Osteoblast (primary cell): ENCODE measurements around the gene TXLNA. TPM values are rescaled to one million over a fixed set of nuclear protein-coding genes. Genes with fewer than 3 reads are reported as not detected.

Experiments
- DNase-seq: peaks from one replicate; pipeline ENCODE4 v3.0.0; 2011; ENCODE audit warnings: low spot score, mixed read lengths; ENCODE audit not compliant: insufficient read length; ENCODE audit errors: missing footprints
- H2AFZ ChIP-seq: 2 replicates; pipeline ENCODE4 v1.6.0; 2011; ENCODE audit warnings: mild to moderate bottlenecking, low read length
- H3K27ac ChIP-seq: 2 replicates; pipeline ENCODE4 v1.5.1; 2011; ENCODE audit warnings: mild to moderate bottlenecking, low read depth, low read length, moderate library complexity
- H3K27me3 ChIP-seq: 2 replicates; pipeline ENCODE4 v1.6.0; 2012; ENCODE audit warnings: mild to moderate bottlenecking, control low read depth, inconsistent platforms, low read length, moderate library complexity; ENCODE audit not compliant: insufficient read depth
- H3K36me3 ChIP-seq: 2 replicates; pipeline ENCODE4 v1.5.1; 2011; ENCODE audit warnings: mild to moderate bottlenecking, low read length, control low read depth, moderate library complexity; ENCODE audit not compliant: insufficient read depth
- H3K4me1 ChIP-seq: 2 replicates; pipeline ENCODE4 v1.5.1; 2011; ENCODE audit warnings: mild to moderate bottlenecking, low read length, control low read depth, moderate library complexity; ENCODE audit not compliant: insufficient read depth
- H3K4me2 ChIP-seq: 2 replicates; pipeline ENCODE4 v1.6.0; 2011; ENCODE audit warnings: mild to moderate bottlenecking, low read length; ENCODE audit not compliant: insufficient read depth
- H3K4me3 ChIP-seq: fragments of 200-600 bp; sonication (generic); 3 replicates; pipeline ENCODE4 v1.5.1; 2012; ENCODE audit warnings: mild to moderate bottlenecking, low read length, inconsistent platforms; ENCODE audit not compliant: insufficient read depth
- H3K79me2 ChIP-seq: 2 replicates; pipeline ENCODE4 v1.6.0; 2012; ENCODE audit warnings: mild to moderate bottlenecking, low read length, control low read depth, inconsistent platforms; ENCODE audit not compliant: insufficient read depth
- H3K9me3 ChIP-seq: 2 replicates; pipeline ENCODE4 v1.5.1; 2011; ENCODE audit warnings: low read depth, low read length, control low read depth
- H4K20me1 ChIP-seq: 2 replicates; pipeline ENCODE4 v1.6.0; 2012; ENCODE audit warnings: mild to moderate bottlenecking, low read length, control low read depth; ENCODE audit not compliant: insufficient read depth
- total RNA-seq: library from RNA; depleted of rRNA; stranded (reverse); fragments of >200 nt; gene quantifications from 2 replicates; pipeline ENCODE4 v1.2.3, GENCODE V29; 2012
- TF ChIP-seq, protein P1 (sequence below): IDR thresholded peaks from 2 replicates; pipeline ENCODE4 v1.5.1; 2011; ENCODE audit warnings: mild to moderate bottlenecking, low read depth, low read length, moderate library complexity; ENCODE audit errors: extremely low read depth

Gene TXLNA
- total RNA-seq, 1 donor: 136 TPM

DNA sequence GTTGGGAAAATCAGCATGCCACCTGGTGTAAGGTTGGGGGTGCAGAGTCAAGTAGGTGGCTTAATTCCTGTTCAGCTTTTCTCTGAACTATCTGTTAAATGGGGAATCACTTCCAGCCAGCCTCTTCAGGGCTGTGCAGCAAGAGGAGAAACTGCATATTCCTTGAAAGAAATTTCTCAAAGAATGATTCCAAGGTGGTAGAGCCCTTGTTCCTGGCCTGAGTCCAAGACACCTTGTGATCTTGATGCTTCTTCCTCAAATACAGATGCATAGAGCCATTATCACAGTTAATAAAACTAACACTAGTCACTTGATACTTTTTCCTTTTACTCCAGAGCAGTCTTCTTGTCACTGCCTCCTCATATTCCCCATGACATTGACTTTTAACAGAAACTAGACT is 5.2 kb downstream of the TXLNA start:
- peaks cover 71% of the 10 kb centered on the region for H4K20me1 ChIP-seq

DNA sequence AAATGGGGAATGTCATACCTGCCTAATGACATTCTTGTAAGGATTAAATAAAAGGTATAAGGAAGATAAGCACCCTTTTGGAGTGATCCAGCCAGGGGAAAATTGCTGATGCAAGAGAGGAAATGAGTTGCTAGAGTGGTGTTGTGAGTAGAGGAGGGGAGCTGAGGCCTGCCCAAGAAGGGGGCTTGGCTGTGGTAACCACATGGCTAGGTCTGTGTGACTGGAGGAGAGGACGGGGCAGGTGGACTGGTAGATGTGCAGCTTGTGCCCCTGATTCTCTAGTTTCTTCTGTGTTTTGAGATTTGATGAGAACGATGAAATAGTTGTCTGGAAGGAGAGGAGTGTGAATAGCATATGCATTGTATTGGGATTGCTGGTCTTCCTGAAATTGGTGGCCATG is 6.6 kb downstream of the TXLNA start:
- no peak overlapping the region for H2AFZ ChIP-seq
- H3K4me2 ChIP-seq: no peak overlapping the region
- TF ChIP-seq, protein P1, sequence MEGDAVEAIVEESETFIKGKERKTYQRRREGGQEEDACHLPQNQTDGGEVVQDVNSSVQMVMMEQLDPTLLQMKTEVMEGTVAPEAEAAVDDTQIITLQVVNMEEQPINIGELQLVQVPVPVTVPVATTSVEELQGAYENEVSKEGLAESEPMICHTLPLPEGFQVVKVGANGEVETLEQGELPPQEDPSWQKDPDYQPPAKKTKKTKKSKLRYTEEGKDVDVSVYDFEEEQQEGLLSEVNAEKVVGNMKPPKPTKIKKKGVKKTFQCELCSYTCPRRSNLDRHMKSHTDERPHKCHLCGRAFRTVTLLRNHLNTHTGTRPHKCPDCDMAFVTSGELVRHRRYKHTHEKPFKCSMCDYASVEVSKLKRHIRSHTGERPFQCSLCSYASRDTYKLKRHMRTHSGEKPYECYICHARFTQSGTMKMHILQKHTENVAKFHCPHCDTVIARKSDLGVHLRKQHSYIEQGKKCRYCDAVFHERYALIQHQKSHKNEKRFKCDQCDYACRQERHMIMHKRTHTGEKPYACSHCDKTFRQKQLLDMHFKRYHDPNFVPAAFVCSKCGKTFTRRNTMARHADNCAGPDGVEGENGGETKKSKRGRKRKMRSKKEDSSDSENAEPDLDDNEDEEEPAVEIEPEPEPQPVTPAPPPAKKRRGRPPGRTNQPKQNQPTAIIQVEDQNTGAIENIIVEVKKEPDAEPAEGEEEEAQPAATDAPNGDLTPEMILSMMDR: no peak
- H3K4me3 ChIP-seq: no peak overlapping the region
- H3K9me3 ChIP-seq: no peaks in the 10 kb centered on the region
- peaks cover 83% of the 10 kb centered on the region for H3K79me2 ChIP-seq
- H3K4me1 ChIP-seq: peaks cover 13% of the 10 kb centered on the region
- H4K20me1 ChIP-seq: peaks cover 72% of the 10 kb centered on the region
- H3K27me3 ChIP-seq: no peaks in the 10 kb centered on the region
- peaks cover 81% of the 10 kb centered on the region for H3K36me3 ChIP-seq
- H3K27ac ChIP-seq: peak overlapping the region; percentile 49
- DNase-seq: no peak

More for the DNA sequence above, 5.2 kb downstream of the TXLNA start:
- Histone ChIP-seq H3K79me2 (peaks cover 87% of the 10 kb centered on the region), H2AFZ (no peak overlapping the region), H3K27me3 (no peaks in the 10 kb centered on the region), H3K36me3 (peaks cover 69% of the 10 kb centered on the region), H3K4me3 (no peak overlapping the region), H3K4me2 (no peak overlapping the region), H3K4me1 (peaks cover 17% of the 10 kb centered on the region), H3K9me3 (no peaks in the 10 kb centered on the region), H3K27ac (no peak overlapping the region)
- DNase-seq: no peak
- TF ChIP-seq, protein P1: no peak

GRCh38 chr1:32186491-32186890 is 7.0 kb downstream of the TXLNA start:
- Histone ChIP-seq H3K9me3 (no peaks in the 10 kb centered on the region), H4K20me1 (peaks cover 71% of the 10 kb centered on the region), H3K27me3 (no peaks in the 10 kb centered on the region), H3K4me2 (no peak overlapping the region), H3K36me3 (peaks cover 82% of the 10 kb centered on the region), H3K79me2 (peaks cover 81% of the 10 kb centered on the region), H3K27ac (no peak overlapping the region), H3K4me1 (peaks cover 8% of the 10 kb centered on the region), H2AFZ (no peak overlapping the region), H3K4me3 (no peak overlapping the region)
- no peak for DNase-seq
- TF ChIP-seq, protein P1: no peak

- Histone ChIP-seq H3K9me3 (no peaks in the 10 kb centered on the region), H3K79me2 (peaks cover 76% of the 10 kb centered on the region), H4K20me1 (peaks cover 69% of the 10 kb centered on the region), H3K4me3 (no peak overlapping the region), H3K4me2 (no peak overlapping the region), H3K27me3 (no peaks in the 10 kb centered on the region), H3K27ac (no peak overlapping the region), H2AFZ (no peak overlapping the region), H3K4me1 (no peaks in the 10 kb centered on the region), H3K36me3 (peaks cover 87% of the 10 kb centered on the region)
- TF ChIP-seq, protein P1: no peak
- DNase-seq: no peak
These were observed 8.4 kb downstream of the TXLNA start for GRCh38 chr1:32187850-32188249.
